Measurements from ENCODE around the gene UPF1.
"Not testable (repeated sequence)": the region's sequence is repeated elsewhere in the genome, so short reads cannot be mapped to it uniquely, and the experiment has no call there.

Gene UPF1

DNA sequence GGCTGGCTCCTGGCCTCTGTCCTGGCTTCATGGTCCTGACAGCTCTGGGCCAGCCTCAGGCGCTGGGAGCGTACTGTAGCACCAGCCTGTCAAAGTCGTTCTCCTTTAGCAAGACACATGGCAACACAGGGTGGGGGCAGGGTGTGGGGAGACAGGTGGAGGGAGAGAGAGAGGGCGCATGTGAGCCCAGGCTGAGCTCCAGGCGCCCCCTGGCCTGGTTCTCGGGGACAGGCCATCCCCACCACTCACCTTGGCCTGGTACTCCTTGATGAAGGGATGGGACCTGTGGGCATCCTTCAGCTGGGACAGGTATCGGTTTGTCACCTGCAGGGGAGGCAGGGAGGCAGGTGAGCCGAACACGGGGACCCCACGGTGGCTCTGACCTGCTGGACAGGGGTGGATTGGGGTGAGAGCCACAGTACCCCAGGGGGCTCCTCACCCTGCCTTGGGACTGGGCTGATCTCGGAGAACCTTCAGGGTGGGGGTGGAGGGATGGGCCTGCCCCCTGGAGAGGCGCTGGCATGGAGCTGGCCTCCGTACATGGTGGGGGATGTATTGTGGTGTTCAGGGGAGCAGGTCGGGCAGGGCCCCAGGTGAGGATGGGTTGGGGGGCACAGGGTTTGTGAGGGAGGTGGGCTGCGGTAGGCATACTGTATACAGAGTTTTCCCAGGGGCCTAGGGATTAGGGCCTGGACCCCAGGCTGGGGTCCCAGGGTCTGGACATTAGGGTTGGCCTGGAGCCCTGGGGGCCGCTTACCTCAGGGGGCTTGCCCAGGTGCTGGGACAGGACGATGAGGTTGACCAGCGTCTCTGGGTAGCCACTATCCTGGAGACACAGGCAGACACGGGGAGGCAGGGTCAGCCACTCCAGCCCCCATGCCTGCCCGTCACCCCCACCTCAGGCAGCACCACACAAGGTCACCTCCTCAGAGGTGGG lies 68.1 kb downstream of the UPF1 start:
- no peak overlapping the region for H3K4me3 ChIP-seq (ENCODE audit: low read depth, low read length)
- DNase-seq (ENCODE audit: low read depth) = no peak
- TF ChIP-seq, protein P1, sequence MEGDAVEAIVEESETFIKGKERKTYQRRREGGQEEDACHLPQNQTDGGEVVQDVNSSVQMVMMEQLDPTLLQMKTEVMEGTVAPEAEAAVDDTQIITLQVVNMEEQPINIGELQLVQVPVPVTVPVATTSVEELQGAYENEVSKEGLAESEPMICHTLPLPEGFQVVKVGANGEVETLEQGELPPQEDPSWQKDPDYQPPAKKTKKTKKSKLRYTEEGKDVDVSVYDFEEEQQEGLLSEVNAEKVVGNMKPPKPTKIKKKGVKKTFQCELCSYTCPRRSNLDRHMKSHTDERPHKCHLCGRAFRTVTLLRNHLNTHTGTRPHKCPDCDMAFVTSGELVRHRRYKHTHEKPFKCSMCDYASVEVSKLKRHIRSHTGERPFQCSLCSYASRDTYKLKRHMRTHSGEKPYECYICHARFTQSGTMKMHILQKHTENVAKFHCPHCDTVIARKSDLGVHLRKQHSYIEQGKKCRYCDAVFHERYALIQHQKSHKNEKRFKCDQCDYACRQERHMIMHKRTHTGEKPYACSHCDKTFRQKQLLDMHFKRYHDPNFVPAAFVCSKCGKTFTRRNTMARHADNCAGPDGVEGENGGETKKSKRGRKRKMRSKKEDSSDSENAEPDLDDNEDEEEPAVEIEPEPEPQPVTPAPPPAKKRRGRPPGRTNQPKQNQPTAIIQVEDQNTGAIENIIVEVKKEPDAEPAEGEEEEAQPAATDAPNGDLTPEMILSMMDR (IDR thresholded peaks at IDR 0.05; ENCODE audit: control insufficient read depth, extremely low read depth, insufficient read depth) = no peak

DNA sequence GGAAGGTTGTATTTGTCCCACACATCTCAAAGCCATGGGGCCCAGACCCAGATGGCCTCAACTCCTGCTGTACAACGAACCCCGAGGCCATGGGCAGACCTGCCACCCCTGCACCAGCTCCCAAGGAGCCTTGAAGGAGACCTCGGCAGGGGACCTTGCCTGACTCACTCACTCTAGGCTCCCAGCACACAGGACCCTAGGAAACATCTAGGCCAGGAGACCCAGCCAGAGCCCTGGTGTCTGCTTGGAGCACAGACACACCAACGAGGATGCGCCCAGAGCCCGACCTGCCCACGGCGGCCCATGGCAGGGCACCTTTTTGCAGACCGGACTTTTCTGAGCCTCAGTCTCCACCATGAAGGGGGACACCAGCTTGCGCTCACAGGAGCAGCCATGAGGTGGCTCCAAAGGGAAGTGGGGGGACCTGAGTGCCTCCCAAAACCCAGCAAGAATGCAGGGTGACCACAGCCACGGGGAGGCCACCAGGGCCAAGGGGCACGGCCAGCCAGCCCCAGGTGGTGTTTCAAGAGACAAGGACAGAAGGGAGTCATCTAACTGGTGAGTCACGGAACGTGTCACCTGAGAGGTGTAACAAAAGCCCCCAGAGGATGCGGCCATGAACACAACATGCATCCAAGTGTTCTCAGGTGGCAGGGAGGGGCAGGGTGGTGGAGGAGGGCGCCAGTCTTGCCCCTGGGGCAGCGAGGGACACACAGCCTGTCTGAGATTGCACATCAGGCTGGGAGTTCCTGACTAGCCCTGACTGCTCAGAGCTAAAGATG lies 69.1 kb downstream of the UPF1 start:
- DNase-seq (ENCODE audit: low read depth) = no peak
- no peak overlapping the region for H3K4me3 ChIP-seq (ENCODE audit: low read depth, low read length)
- TF ChIP-seq, protein P1 (IDR thresholded peaks at IDR 0.05; ENCODE audit: control insufficient read depth, extremely low read depth, insufficient read depth) = no peak

- TF ChIP-seq, protein P1 (IDR thresholded peaks at IDR 0.05; ENCODE audit: control insufficient read depth, extremely low read depth, insufficient read depth) = no peak
- no peak overlapping the region for H3K4me3 ChIP-seq (ENCODE audit: low read depth, low read length)
- DNase-seq (ENCODE audit: low read depth) = no peak
Measured at GRCh38 chr19:18901491-18901890, 69.7 kb downstream of the UPF1 start.

GRCh38 chr19:18902519-18902918 lies 70.8 kb downstream of the UPF1 start:
- not testable (repeated sequence) for H3K4me3 ChIP-seq (ENCODE audit: low read depth, low read length); DNase-seq (ENCODE audit: low read depth)

- no peak overlapping the region for H3K4me3 ChIP-seq (ENCODE audit: low read depth, low read length)
- TF ChIP-seq, protein P1 (IDR thresholded peaks at IDR 0.05; ENCODE audit: control insufficient read depth, extremely low read depth, insufficient read depth) = no peak
- no peak for DNase-seq (ENCODE audit: low read depth)
Measured at GRCh38 chr19:18903156-18904037, 71.6 kb downstream of the UPF1 start.

DNA sequence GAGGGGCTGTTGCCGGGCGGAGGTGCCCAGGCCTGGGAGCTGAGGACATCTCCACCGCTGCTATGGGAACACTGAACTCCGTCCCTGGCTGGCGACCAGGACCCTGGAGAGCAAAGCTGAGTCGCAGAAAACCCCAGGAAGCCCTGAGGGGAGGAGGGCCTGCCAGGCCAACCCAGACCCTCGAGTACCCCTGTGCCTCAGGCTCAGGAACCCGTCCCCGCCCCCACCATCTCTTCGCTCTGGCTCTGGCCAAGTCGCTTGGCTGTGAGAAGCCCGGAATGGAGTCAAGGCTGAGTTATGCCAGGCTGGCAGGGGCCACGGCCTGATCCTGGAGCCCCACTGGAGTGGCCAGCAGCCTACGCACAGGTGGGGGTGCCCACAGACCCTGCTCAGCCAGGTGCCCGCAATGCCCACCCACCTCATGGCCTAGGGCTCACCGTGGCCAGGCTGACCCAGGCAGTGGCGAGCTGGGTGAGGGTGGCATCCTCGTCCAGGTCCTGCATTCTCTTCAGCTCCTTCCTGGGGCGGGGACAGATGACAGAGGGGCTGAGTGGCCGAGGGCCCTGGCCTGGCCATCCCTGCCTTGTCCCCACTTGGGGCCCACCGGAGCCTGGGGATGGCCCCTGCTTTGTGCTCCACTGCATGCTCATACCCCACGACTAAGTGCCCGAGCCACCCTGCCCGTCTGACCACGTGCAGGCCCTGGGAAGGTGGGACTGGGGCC lies 72.7 kb downstream of the UPF1 start:
- DNase-seq (ENCODE audit: low read depth) = no peak
- no peak overlapping the region for H3K4me3 ChIP-seq (ENCODE audit: low read depth, low read length)
- TF ChIP-seq, protein P1 (IDR thresholded peaks at IDR 0.05; ENCODE audit: control insufficient read depth, extremely low read depth, insufficient read depth) = no peak

All from LNCaP clone FGC (cell line).